ENCODE measurements around the gene PRUNE2.
A peak's percentile ranks its signal among the peaks of the same experiment; 100 is the strongest.
"Not testable (repeated sequence)": the region's sequence is repeated elsewhere in the genome, so short reads cannot be mapped to it uniquely, and the experiment has no call there.

The PRUNE2 gene, protein sequence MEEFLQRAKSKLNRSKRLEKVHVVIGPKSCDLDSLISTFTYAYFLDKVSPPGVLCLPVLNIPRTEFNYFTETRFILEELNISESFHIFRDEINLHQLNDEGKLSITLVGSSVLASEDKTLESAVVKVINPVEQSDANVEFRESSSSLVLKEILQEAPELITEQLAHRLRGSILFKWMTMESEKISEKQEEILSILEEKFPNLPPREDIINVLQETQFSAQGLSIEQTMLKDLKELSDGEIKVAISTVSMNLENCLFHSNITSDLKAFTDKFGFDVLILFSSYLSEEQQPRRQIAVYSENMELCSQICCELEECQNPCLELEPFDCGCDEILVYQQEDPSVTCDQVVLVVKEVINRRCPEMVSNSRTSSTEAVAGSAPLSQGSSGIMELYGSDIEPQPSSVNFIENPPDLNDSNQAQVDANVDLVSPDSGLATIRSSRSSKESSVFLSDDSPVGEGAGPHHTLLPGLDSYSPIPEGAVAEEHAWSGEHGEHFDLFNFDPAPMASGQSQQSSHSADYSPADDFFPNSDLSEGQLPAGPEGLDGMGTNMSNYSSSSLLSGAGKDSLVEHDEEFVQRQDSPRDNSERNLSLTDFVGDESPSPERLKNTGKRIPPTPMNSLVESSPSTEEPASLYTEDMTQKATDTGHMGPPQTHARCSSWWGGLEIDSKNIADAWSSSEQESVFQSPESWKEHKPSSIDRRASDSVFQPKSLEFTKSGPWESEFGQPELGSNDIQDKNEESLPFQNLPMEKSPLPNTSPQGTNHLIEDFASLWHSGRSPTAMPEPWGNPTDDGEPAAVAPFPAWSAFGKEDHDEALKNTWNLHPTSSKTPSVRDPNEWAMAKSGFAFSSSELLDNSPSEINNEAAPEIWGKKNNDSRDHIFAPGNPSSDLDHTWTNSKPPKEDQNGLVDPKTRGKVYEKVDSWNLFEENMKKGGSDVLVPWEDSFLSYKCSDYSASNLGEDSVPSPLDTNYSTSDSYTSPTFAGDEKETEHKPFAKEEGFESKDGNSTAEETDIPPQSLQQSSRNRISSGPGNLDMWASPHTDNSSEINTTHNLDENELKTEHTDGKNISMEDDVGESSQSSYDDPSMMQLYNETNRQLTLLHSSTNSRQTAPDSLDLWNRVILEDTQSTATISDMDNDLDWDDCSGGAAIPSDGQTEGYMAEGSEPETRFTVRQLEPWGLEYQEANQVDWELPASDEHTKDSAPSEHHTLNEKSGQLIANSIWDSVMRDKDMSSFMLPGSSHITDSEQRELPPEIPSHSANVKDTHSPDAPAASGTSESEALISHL (N-terminal part only)

GRCh38 chr9:76905791-76906646 is at the start of gene PRUNE2:
Gene PRUNE2 (minus strand): TSS chr9:76906114. CDS start chr9:76905963, 151 bp downstream.
- DNase-seq: no peak

DNA sequence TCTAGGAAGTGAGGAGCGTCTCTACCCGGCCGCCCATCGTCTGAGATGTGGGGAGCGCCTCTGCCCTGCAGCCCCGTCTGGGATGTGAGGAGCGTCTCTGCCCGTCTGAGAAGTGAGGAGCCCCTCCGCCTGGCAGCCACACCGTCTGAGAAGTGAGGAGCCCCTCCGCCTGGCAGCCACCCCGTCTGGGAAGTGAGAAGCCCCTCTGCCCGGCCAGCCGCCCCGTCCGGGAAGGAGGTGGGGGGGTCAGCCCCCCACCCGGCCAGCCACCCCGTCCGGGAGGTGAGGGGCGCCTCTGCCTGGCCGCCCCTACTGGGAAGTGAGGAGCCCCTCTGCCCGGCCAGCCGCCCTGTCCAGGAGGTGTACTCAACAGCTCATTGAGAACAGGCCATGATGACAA is 49.5 kb upstream of the PRUNE2 start:
- not testable (repeated sequence) for DNase-seq

DNA sequence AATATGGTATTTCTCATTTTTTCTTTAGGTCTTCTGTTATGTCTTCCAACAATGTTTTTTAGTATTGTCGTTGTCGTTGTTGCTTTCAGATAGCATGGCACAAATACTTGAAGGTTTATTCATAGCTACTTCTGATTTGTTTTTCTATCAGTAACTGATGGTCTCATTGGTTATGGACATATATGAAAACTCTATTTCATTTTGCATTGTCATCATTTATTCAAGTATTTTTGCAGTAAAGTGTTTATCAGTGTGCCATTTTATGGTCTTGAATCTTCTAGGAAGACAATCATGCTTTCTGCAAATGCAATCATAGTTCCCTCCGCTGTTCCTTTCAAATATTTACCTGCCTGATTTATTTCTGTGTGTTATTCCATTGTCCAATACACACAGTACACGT is 44.0 kb upstream of the PRUNE2 start:
- no peak for DNase-seq

DNA sequence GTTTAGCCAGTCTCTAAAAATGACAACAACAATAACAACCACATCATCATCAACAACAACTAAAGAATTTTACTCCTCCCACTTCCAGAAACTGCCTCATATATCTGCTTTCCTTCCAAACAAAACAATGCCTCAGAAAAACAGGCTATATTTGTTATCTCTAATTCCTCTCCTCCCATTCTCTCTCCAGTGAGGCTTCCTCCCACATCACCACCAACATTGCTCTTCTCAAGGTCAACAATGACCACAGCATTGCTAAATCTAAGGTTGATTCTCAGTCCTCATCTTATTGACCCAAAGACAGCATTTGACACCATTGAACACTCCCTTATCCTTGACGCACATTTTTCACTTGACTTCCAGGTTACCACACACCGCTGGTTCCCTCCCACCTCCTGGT is 38.1 kb upstream of the PRUNE2 start:
- no peak for DNase-seq

DNA sequence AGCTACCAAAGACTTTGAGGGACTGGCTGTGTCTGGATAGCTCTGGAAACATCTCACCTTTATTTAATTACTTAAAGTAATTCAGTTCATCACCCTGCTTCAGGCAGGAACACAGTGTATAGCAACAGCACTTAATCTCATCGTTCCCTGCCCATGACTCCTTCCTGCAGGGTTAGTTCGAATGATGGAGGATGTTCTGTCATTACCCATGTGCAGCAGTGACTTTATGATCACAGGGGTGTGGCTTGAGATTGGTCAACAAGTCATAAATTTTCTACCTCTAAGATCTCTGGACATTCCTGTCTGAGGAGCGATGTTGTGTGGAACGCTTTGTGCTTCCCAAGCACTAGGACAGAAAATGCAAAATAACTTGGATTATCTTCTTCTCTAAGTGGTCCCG is 37.1 kb upstream of the PRUNE2 start:
- DNase-seq: no peak

DNA sequence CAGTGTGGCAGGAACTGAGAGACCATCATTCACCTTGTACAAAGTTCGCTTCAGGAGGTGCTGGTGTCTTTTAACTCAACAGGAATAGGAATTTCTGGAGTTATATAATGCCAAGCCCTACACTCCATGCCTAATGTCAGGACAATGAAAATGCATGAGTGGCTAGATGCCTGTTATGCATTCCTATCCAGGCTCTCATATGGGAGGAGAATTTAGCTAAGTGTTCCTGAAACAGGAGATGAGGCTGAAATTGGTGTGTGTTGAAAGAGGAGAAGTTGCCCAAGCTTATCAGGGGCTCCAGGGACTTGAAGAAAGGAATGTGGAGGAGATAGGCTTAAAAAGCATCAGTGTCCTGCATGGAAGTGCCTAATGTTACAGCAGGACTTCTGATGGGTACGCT is 26.8 kb upstream of the PRUNE2 start:
- DNase-seq: no peak

DNA sequence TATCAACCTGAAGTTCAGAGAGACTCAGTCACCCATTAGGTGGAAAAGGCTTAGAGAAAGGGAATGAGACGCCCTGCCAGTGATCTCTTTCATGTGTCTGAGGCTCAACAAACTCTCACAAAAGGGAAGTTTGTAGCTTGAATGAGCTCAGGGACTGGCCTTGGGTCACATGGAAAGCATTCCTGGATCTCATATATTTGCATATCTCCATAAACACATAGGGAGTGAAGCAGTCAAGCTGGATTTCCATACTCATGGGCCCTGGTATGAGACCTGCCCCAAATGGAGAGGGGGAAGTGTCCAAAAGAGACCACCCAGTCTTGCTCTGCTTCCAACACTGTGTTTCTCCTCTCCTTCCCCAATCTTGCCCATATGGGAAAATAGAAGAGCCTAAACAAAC is 26.4 kb upstream of the PRUNE2 start:
- no peak for DNase-seq

DNA sequence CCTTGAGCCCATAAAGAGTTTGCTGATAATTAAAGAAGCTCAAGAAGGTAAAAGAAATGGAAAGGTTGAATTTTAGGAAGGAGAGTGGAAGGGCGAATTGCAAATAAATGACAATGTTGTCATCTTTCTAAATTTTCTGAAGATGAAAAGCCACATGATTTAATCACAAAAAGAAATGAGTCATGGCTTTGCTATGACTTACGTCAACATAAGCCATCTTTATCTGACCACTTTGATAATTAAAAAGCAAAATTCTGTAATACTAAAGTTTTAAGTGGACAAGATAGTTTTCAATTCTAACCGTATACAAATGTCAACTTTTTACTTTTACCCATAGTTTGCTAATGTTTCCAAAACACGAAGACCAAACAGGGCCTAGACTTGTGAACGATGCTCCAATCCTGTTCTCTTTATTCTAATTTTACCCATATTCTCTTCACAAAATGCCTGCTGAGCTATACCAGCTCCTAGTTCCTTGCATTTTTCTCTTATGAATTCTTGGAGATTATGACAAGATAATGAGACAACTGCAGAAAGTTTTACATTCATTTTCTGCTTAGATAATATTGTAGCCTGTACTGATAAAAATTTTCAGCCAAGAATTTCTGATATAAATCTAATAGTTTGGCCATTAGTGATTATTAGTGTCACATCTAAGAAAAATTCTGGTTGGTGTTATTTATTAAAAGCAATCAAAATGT is 21.8 kb upstream of the PRUNE2 start:
- no peak for DNase-seq

DNA sequence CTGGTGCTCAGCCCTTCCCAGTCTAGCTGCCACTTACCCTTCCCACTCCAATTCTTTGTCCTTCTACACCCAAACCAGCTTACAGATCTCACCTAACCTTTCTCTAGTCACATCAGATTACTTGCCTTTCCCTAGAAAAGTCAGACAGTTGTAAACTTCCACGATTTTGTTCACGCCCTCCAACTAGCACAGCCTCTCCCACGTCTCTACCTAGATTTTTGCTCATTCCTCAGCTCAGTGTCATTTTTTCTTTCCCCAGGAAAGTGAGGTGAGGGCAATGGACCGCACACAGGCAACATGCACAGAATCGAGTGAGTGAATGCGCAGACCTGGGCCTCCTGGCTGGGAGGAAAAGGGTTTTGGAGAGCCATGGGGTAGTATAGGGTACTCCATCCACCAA is 20.9 kb upstream of the PRUNE2 start:
- DNase-seq: no peak

- no peak for DNase-seq
These were observed 20.4 kb upstream of the PRUNE2 start for GRCh38 chr9:76926324-76926741.

DNA sequence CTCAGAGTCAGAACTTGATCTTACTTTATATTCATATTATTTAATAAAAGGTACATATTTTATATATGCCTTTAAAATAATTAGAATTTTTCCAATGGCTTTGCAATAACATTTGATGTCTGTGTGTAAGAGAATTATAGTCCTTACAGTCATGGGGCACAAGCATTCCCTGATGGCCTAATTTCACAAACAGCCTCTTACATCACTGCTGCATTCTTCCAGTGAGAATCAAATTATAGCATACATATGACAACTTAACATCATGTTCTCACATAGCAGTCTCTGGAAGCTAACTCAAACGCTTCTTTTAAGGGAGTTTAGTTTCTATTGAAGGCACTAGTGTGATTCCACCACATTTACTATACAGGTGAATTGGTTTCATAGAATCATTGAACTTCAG is 15.3 kb upstream of the PRUNE2 start:
- no peak for DNase-seq

DNA sequence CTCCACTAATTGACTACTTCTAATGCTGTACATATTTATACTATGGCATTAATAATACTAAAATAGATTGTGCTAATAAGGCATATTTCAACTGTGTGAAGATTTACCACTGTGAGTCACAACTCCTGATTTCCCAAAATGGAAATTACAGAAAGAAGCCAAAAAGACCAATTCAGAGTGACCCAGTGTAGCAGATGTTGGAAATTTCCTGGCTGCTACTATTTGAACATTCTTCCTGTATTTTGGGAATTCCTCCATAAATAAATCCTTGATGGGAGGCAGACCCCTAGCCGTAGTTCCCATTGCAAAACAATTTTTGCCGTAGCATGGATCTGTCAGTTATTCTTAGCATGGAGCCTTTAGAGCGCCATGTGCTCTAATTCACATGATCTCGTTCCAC is 11.4 kb upstream of the PRUNE2 start:
- DNase-seq: no peak

GRCh38 chr9:76916231-76916630 is 10.3 kb upstream of the PRUNE2 start:
- DNase-seq: no peak

DNA sequence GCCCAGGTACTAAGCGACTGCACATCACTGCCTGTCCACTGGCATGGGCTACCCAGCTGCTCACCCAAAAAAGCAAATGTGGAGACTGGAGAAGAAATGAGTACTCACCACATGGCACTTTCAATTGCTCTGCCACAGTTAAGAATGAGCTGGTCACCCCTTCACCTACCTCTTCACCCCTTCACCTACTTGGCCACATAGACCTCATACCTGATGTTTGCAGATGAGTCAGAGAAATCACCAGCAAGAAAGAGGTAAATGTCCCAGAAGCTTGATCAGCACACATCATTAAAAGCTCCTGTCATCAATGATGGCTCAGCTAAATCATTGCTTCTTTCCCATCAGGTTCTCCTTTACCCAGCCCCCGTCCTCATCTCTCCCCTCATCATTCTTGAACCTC is 7.6 kb upstream of the PRUNE2 start:
- DNase-seq: no peak

DNA sequence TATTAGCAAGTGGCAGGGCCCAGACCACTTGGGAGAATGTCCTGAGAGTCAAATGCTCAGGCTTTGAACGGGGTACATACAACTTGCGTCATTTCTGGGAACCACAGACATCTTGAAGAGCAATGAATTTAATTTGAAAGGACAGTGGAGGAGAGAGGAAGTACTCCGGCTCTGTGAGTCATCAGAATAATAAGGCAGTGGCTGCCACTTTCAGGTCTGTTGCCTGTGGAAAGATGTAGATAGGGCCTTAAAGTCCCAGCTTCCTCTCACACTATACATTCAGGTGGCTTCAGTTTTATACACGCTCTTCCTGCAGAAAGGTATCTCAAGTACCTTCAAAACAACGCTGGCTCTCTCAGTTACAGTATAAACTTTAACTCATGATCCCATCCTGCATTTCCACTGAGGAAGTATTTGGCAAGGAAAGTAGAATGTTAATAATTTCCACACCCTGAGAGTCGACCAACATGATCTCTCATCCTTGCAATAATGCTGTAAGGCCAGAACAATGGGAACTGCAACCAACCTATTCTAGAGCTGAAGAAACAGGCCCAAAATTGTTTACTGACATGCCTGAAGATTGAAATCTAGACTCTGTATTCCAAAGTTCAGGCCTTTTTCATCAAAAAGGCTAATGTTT is 6.8 kb upstream of the PRUNE2 start:
- peak in 1 of 2 donors; percentile 18 for DNase-seq

GRCh38 chr9:76911971-76912370 is 6.1 kb upstream of the PRUNE2 start:
- DNase-seq: no peak

DNA sequence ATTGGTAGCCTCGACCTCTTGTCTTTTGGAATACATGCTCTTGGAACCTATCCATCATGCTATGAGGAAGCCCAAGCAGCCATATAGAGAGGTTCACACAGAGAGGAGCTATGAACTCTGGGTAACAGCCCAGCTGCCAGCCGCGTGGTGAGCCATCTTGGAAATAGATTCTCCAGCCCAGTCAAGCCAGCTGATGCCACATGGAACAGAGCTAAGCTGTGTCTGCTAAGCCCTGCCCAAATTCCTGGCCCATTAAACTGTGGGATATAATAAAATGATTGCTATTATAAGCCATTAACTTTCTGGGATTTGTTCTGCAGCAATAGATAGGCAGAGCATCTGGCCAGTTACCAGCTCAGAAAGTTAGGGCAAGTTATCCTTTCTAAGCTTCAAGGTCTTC is 4.9 kb upstream of the PRUNE2 start:
- DNase-seq: no peak

- no peak for DNase-seq
These were observed 697 bp upstream of the PRUNE2 start for GRCh38 chr9:76906647-76906975.

- no peak for DNase-seq
These were observed 1.1 kb downstream of the PRUNE2 start for GRCh38 chr9:76904661-76905457.

- DNase-seq: no peak
These were observed 3.5 kb downstream of the PRUNE2 start for GRCh38 chr9:76902395-76902794.

Measured in bone marrow (tissue), 2 donors.